ENCODE data around the gene MYRFL.
"Not testable (repeated sequence)": the region's sequence is repeated elsewhere in the genome, so short reads cannot be mapped to it uniquely, and the experiment has no call there.

The MYRFL gene

DNA sequence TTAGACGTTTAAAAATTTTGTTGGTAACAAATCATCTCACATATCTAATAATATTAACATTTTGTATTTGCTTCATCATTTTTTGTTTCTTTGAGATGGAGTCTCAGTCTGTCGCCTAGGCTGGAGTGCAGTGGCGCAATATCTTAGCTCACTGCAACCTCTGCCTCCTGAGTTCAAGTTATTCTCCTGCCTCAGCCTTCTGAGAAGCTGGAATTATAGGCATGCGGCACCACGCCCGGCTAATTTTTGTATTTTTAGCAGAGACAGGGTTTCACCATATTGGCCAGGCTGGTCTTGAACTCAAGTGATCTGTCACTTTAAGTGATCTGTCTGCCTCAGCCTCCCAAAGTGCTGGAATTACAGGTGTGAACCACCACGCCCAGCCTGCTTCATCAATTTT, 169.1 kb downstream of the MYRFL start:
- not testable (repeated sequence) for DNase-seq

- no peak for DNase-seq
Observed at GRCh38 chr12:69994724-69995173, 169.7 kb downstream of the MYRFL start.

- no peak for DNase-seq
Observed at GRCh38 chr12:69996241-69996640, 171.2 kb downstream of the MYRFL start.

DNA sequence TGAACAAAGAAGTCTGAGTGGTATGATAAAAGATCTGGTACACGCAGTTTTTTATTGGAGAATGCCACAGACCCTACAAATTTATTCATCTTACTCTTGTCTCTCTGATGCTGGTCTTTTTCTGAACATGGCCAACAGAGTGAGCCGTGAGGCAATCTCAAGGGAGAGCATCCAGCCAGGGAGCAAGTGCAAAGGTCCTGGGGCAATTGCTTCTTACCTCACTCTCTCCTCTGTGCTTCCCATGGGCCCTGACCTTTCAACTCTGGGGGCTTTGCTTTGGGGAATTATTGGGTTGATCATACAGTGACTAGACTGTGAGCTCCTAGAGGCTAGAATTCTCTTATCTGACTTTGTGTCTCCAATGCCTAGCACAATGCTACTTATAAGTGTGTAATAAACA, 171.7 kb downstream of the MYRFL start:
- no peak for DNase-seq

DNA sequence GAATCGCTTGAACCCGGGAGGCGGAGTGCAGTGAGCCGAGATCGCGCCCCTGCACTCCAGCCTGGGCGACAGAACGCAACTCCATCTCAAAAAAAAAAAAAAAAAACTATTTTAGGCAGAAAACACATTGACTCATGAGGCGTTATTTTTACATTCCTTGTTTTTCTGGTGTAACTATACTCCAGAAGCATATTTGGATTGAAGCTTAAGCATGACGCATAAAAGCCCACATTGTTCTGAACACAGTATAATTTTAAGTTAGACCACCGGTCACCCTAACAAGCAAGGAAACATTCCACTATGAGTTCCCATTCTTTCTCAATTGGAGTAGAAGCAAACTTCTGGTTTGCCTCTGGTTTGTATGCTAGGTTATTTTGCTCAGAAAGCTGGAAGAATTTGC, 173.0 kb downstream of the MYRFL start:
- DNase-seq, result no peak

DNA sequence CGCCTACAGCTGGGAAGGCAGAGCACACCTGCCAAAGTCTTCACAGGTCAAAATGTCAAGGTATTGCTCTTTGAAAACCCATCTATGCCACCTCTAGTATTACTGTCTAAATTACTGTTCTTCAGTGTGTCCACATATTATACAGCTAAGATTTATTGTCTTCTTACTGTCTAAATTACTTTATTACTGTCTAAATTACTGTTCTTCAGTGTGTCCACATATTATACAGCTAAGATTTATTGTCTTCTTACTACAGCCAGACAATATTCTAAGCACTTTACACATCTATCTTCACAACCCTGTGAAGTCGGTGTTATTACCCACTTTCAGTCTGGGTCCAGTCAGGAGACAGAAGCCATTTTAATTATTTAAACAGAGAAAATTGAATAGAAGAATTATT, 173.9 kb downstream of the MYRFL start:
- DNase-seq, result no peak

- no peak for DNase-seq
Observed at GRCh38 chr12:69999561-69999960, 174.5 kb downstream of the MYRFL start.

- DNase-seq, result peak; percentile 24
Observed at GRCh38 chr12:70002097-70002911, 177.3 kb downstream of the MYRFL start.

DNA sequence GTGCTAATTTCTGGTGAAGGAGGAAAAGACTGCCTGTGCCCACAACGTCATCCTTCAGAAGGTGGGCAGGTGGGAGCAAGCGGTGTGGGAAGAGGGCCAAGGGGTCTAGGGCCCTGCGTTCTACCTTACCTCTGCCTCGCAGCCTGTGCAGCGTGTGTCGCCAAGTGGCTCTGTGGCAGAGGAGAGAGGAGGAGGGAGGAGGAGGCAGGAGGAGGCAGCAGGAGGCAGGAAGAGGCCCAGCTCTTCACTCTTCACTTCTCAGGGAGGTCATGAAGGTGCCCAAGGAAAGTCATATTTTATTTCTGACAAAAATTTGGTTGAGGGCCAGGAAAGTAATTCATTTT, 177.9 kb downstream of the MYRFL start:
- no peak for DNase-seq

DNA sequence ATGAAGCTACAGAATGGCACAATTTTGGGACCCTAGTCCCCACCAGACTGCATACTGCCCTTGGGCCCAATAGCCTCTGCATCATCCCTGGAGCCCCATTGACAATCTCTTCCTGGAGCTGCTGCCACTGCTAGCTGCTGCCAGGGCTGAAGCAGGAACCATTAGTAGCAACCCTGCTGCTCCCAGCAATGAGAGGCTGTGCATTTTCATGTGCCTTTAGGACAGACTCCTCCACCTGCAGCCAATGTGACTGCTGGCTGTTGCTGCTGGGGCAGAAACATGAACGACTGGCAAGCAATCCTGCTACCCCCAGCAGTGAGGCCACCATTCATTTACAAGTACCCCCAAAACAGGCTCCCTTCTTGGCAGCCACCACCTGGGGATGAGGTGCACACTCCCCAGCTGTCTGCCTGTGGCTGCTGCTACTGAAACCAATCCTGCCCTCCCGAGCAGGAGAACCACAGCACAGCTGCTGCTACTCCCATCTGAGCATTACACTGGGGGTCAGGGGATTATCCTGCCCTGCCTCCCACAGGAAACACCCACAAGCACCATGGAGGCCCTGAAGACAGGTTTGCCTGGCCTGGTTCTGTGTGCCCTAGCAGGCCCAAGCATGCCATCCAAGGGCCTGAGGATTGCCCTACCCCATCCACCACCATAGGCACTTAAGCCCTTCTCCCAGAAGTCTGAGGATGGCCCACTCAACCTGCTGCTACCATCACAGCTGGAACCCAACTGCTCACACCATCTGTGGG, 181.0 kb downstream of the MYRFL start:
- DNase-seq, result no peak

GRCh38 chr12:70006619-70006973, 181.6 kb downstream of the MYRFL start:
- DNase-seq, result no peak

DNA sequence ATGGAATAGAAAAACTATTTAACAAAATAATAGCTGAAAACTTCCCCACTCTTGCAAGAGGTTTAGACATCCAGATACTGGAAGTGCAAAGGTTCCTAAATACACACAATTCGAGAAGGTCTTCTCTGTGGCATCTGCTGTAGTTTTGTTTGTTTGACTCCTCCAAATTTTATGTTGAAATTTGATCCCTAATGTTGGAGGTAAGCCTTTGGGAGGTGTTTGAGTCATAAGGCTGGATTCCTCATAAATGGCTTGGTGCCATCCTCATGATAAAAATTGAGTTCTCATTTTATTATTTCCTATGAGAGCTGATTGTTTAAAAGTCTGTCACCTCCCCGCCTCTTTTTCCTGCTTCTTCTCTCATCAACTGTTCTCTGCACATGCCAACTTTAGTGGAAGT, 182.7 kb downstream of the MYRFL start:
- no peak for DNase-seq

Measured in eye (tissue), 1 donor.